ENCODE data around the gene ZNF555.

ZNF555 gene

DNA sequence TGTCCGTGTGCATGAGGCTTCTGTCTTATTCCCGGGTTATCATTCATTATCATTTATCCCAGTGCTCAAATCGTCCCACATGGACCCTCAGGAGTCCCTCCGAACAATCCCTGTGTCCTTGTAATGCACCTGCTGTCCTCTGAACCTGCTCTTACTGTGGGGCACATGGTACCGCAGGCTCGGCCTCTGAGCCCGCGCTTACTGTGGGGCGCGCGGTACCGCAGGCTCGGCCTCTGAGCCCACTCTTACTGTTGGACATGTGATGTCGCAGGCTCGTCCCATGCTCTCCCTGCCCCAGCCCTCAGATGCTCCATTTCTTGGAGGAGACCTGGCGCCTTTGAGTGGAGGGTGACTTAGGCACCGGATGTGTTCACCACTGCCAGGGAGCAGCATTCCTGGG, 38.4 kb upstream of the ZNF555 start:
- DNase-seq (ENCODE audit: low read depth) = no peak
- no peak overlapping the region for H3K4me3 ChIP-seq (ENCODE audit: low read depth, low read length)
- TF ChIP-seq CTCF (IDR thresholded peaks at IDR 0.05; ENCODE audit: low read depth, low read length, missing control alignments) = no peak
- in situ Hi-C loops (cut with HindIII; ENCODE audit: low sequenced_read_pairs) = no loop called here

- DNase-seq (ENCODE audit: low read depth) = no peak
- H3K4me3 ChIP-seq (ENCODE audit: low read depth, low read length) = no peak overlapping the region
- TF ChIP-seq CTCF (IDR thresholded peaks at IDR 0.05; ENCODE audit: low read depth, low read length, missing control alignments) = no peak
- in situ Hi-C loops (cut with HindIII; ENCODE audit: low sequenced_read_pairs) = no loop called here
Measured at GRCh38 chr19:2803486-2804155, 37.7 kb upstream of the ZNF555 start.

DNA sequence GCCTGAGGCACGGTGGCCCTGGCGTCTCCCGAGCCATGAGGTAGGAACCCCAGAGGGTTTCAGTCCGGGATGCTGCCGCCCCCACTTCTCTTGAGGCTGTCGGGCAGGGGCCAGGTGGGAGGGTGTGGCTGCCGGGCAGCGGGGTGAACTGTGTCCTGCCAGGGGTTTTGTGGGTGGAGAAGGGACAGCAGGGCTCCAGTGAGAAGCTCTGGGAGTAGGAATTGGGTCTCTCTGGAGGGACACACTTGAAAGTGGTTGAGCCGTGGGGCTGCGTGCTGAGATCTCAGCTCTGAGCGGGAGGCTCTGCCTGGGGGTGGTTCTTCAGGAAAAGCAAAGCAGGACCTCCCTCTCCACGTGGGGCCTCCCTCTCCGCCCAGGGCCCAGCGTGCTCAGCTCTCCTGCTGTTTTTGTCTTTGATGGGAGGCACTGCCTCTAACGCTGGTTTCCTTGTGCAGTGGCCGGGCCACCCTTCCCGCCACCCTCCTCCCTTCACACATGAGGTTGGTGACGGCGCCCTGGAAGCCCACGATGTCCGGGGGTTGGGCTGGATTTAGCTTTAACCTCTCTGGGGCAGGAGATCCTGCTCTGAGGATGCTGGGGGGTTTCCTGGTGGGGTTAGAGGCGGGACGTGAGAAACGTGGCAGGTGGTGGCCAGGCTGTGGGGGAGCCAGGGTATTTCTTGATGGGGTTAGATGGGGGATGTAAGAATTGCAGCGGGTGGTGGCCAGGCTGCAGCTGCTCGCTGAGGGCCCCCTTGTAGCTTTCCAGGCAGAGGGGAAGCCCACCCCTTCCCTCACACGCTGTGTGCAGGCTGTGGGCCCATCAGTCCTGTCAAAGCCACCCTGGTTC, 36.9 kb upstream of the ZNF555 start:
- in situ Hi-C loops (cut with HindIII; ENCODE audit: low sequenced_read_pairs) = no loop called here
- TF ChIP-seq CTCF (IDR thresholded peaks at IDR 0.05; ENCODE audit: low read depth, low read length, missing control alignments) = no peak
- no peak overlapping the region for H3K4me3 ChIP-seq (ENCODE audit: low read depth, low read length)
- no peak for DNase-seq (ENCODE audit: low read depth)

- in situ Hi-C loops (cut with HindIII; ENCODE audit: low sequenced_read_pairs) = no loop called here
- no peak overlapping the region for H3K4me3 ChIP-seq (ENCODE audit: low read depth, low read length)
- DNase-seq (ENCODE audit: low read depth) = no peak
- no peak for TF ChIP-seq CTCF (IDR thresholded peaks at IDR 0.05; ENCODE audit: low read depth, low read length, missing control alignments)
Measured at GRCh38 chr19:2805261-2805900, 35.9 kb upstream of the ZNF555 start.

GRCh38 chr19:2805991-2806649, 35.2 kb upstream of the ZNF555 start:
- in situ Hi-C loops (cut with HindIII; ENCODE audit: low sequenced_read_pairs) = no loop called here
- H3K4me3 ChIP-seq (ENCODE audit: low read depth, low read length) = no peak overlapping the region
- DNase-seq (ENCODE audit: low read depth) = no peak
- TF ChIP-seq CTCF (IDR thresholded peaks at IDR 0.05; ENCODE audit: low read depth, low read length, missing control alignments) = no peak

- H3K4me3 ChIP-seq (ENCODE audit: low read depth, low read length) = no peak overlapping the region
- TF ChIP-seq CTCF (IDR thresholded peaks at IDR 0.05; ENCODE audit: low read depth, low read length, missing control alignments) = no peak
- in situ Hi-C loops (cut with HindIII; ENCODE audit: low sequenced_read_pairs) = no loop called here
- no peak for DNase-seq (ENCODE audit: low read depth)
Measured at GRCh38 chr19:2806736-2807378, 34.4 kb upstream of the ZNF555 start.

Data from astrocyte of the cerebellum (primary cell).